ENCODE results near the gene LFNG.

GRCh38 chr7:2575046-2575732 lies 55.6 kb downstream of the LFNG start:
- no peak for TF ChIP-seq CTCF (IDR thresholded peaks at IDR 0.05)
- no peak for TF ChIP-seq POLR2AphosphoS5 (IDR thresholded peaks at IDR 0.05; ENCODE audit: low read depth, low read length)
- no peak for TF ChIP-seq TCF7L2 (IDR thresholded peaks at IDR 0.05; ENCODE audit: low read depth, low read length)
- no peak for TF ChIP-seq SIN3A (IDR thresholded peaks at IDR 0.05; ENCODE audit: borderline replicate concordance, insufficient read depth, low read depth, low read length)
- TF ChIP-seq REST (IDR thresholded peaks at IDR 0.05; ENCODE audit: insufficient read depth in 1 of 2, low read depth in 2 of 2, low read length in 1 of 2): no peak
